CD4-positive, alpha-beta T cell treated with Interleukin-17A for 4 hours (primary cell): ENCODE results near the gene PKM.
"Not testable (repeated sequence)": the region's sequence is repeated elsewhere in the genome, so short reads cannot be mapped to it uniquely, and the experiment has no call there.

ENCODE experiments used
- DNase-seq: peaks from one replicate; pipeline ENCODE4 v3.0.0-alpha.2; 2020; ENCODE audit warnings: mixed read lengths

Gene PKM

GRCh38 chr15:72175186-72176044, 55.6 kb downstream of the PKM start:
- DNase-seq: no peak

DNA sequence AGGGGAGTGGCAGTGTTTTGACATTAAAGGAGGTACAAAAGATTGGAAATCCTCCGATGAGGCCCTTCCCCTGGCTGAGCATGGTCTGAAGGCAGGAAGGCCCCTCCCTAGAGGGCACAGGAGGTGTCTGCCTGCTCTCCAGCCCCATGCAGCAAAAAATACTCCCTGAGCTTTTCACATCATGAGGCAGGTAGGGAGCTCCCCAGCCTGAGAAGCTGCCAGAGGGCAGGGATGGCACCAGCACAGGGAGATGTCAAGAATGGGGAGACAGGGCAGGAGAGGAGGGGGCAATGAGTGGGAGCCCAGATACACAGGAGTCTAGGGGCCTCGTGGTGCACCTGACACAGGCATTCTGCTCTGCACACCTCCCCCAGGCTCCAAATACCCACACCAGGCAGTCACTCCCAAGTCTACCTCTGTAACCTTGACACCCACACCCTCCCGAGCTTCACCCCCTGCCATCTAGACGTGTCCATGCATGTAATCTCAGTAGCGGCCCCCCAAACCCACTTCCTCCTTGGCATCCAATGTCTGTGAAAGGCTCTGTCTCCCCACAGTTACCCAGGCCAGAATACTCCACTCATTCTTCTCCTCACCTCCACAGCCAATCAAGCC, 56.3 kb downstream of the PKM start:
- no peak for DNase-seq

- no peak for DNase-seq
Observed at GRCh38 chr15:72173864-72174550, 57.0 kb downstream of the PKM start.

DNA sequence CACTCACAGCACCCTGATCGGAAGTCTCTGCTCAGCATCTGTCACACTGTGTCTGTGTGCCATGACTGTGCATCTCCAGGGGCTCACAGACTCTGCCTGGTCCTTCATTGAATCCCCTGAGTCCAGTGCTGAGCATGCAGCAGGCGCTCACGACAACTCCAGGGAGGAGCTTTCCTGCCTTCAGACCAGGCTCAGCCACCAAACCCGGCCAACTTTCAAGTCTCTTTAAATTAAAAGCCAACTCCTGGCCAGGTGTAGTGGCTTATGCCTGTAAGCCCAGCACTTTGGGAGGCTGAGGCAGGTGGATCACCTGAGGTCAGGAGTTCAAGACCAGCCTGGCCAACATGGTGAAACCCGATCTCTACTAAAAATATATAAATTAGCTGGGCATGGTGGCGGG, 57.6 kb downstream of the PKM start:
- DNase-seq: no peak

GRCh38 chr15:72172796-72173195, 58.2 kb downstream of the PKM start:
- no peak for DNase-seq

DNA sequence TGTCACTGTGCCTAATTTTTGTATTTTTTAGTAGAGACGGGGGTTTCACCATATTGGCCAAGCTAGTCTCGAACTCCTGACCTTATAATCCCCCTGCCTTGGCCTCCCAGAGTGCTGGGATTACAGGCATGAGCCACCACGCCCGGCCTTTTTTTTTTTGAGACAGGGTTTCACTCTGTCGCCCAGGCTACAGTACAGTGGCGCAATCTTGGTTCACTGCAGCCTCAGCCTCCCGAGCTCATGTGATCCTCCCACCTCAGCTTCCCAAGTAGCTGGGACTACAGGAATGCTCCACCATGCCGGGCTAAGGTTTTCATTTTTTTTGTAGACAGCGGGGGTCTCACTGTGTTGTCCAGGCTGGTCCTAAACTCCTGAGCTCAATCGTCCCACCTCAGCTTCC, 59.0 kb downstream of the PKM start:
- not testable (repeated sequence) for DNase-seq

DNA sequence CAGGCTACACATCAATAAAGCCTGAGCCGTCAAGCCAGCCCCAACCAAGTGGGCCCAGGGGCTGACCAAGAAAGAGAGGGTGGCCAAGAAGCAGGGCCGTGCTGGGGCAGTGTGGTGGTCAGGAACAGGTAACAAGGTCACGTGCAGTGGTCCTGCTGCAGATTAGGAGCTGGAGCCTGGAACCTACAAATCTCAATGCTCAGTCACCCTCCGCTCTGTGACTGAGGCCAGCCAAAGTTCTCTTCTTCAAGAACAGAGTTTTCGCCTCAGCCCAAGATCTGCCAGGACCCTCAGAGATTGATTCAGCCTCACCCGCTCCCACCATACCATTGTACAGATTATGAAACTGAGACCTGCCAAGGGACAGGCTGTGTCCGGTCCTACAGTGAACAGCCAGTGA, 60.3 kb downstream of the PKM start:
- no peak for DNase-seq

- DNase-seq: no peak
Observed at GRCh38 chr15:72169921-72170611, 60.9 kb downstream of the PKM start.

DNA sequence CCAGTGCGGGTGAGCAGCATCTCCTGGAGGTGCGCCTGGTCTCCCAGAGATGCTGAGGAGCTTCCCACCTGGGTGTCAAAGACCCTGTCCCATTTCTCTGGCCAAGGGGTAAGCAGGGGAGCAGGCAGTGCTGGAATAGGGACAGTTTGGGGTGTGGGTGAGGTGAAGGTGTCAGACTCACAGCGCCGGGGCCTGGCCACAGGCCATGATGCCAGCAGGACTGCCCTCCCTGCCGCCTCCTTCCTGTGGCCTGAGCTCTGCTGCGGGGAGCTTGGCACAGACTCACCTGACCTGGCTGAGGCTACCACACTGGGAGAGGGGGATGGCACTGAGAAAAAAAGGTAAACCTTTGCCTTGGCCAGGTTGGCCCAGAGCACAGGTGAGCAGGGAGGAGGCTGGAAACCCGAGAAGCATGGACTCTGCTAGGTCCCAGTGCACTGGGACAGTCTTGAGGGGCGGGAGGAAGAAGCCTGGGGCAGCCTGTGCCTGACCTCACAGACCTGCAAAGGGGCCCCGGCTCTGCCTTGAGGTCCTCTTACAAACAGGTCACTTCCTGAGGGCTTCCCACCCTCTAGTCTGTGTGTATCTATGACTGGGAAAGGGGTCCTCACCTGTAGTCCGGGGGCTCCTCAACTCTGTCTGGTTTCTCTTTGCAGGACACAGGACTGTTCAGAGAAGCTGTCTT, 61.6 kb downstream of the PKM start:
- no peak for DNase-seq

GRCh38 chr15:72168808-72169190, 62.2 kb downstream of the PKM start:
- no peak for DNase-seq

DNA sequence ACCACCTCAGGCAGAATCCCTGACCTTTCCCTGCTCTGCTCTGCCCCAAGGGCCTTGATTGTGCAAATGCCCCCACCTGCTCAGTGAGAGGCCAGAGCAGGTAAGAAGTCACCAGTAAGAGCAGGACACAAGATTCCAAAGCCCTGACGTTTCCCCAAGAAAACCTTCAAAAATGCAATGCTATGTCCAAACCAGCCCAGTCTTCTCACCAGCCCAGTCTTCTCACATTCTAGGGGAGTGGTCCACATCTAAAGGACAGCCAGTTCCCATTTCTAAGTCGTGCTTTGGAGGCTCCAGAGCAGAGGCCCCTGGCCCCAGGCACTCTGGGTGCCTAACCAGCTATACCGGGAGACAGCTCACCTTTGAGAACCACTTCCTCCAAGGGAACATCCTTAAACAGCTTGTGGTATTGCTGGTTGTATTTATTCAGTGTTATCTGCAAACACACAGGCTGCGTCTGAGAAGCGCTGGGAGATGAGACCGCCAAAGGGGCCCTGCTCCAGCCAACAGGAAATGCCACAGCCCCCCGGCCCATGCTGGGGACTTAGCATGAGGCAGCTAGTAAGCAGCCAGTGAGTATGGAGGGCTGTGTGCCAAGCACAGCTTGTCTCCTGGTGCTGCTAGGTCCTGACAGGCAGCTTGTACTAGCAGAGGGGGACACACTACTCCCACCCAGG, 62.7 kb downstream of the PKM start:
- no peak for DNase-seq

- DNase-seq: no peak
Observed at GRCh38 chr15:72167445-72167844, 63.5 kb downstream of the PKM start.

- DNase-seq: no peak
Observed at GRCh38 chr15:72166716-72167417, 64.1 kb downstream of the PKM start.

- no peak for DNase-seq
Observed at GRCh38 chr15:72163719-72164118, 67.3 kb downstream of the PKM start.

GRCh38 chr15:72162569-72162968, 68.4 kb downstream of the PKM start:
- no peak for DNase-seq

GRCh38 chr15:72161361-72162132, 69.4 kb downstream of the PKM start:
- DNase-seq: no peak

DNA sequence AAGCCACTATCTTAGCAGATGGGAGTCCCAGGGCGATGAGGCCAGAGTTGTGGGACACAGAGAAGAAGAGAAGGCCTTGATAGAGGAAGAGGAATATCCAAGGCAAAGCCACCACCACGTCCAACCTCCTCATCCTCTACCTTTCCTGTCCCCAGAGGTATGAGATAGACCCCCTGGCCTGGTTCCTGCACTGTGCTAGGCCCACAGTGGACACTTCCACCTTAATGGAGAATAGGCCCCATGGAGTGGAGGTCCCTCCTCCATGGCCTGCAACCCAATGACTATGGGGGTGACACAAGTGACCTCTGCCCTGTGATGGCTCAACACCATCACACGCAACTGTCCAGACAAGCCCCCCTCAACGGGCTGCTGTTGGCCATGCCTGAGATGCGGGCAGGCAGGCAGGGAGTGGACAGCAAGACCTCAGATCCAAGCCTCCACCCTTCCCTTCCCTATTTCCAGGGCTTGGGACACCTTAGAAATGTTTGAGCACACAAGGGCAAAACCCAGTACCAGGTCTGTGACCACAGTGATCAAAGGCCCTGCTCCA, 70.2 kb downstream of the PKM start:
- DNase-seq: no peak

GRCh38 chr15:72156928-72157327, 74.1 kb downstream of the PKM start:
- DNase-seq: no peak

DNA sequence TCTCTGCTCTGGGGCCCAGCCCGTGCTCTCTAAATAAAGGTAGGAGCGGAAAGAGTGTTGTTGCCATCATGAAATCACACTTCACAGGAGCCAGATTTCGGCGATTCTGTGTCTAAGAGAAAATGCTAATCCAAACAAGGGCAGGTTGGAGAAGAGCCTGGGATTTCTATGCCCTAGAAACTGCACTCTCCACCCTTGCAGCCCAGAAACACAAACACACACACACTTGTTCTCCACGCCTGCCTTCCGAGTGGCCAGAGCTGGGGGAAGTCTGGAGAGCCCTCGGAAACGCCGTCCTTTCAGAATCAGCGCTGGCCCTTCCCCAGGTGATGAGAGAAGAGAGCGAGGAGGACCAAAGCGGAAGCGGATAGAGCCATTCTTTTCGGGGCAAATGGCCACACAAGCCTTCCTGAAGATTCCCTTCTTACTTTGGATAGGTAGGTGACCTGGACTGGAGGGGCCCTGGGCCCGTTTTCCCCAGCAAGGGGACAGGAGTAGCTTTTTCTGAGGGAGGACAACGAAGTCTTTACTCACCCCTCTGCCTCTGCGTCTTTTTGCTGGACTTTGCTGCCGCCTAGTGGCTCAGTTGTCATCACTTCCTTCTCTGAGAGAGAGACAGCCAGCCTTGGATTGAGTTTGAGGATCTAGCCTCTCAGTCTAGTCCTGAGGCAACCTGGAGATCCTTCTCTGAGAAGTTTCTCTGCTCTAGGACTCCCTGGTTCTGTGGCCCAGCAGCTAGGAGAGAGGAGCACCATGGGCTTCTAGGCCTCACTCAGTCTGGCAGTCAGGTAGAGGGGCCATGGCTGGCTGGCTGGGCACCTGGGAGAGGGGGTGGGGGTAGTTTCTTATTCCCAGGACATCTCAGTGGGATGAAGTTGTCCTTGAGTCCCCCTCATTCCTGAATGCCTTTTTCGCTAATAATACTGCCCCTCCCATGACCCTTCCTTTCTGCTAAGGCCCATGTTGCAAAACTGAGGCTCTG, 75.1 kb downstream of the PKM start:
- peak; percentile 86 for DNase-seq
